GM12891 (cell line): ENCODE measurements around the gene PDE6C.

ENCODE experiments used
- POLR2A ChIP-seq: IDR thresholded peaks from 2 replicates; pipeline ENCODE4 v1.6.1; 2011; ENCODE audit warnings: low read depth, low read length, control low read depth
- POU2F2 ChIP-seq: IDR thresholded peaks from 2 replicates; pipeline ENCODE4 v1.6.1; 2011; ENCODE audit warnings: low read depth, mild to moderate bottlenecking, control low read depth, low read length, moderate library complexity

GRCh38 chr10:93590638-93591037 is 21.7 kb upstream of the PDE6C start:
- no peak for TF ChIP-seq POU2F2
- TF ChIP-seq POLR2A = no peak
